ENCODE measurements around the gene THY1.
"Not testable (repeated sequence)": the region's sequence is repeated elsewhere in the genome, so short reads cannot be mapped to it uniquely, and the experiment has no call there.

The THY1 gene

GRCh38 chr11:119461229-119461963 lies 38.4 kb upstream of the THY1 start:
- DNase-seq (ENCODE audit: low read depth): no peak
- TF ChIP-seq CTCF (IDR thresholded peaks at IDR 0.05; ENCODE audit: control insufficient read depth, extremely low read depth, insufficient read depth): no peak
- H3K4me3 ChIP-seq (ENCODE audit: low read depth, low read length): no peak overlapping the region

- TF ChIP-seq CTCF (IDR thresholded peaks at IDR 0.05; ENCODE audit: control insufficient read depth, extremely low read depth, insufficient read depth): no peak
- no peak for DNase-seq (ENCODE audit: low read depth)
- H3K4me3 ChIP-seq (ENCODE audit: low read depth, low read length): no peak overlapping the region
Measured at GRCh38 chr11:119460582-119460981, 37.6 kb upstream of the THY1 start.

GRCh38 chr11:119460097-119460496 lies 37.1 kb upstream of the THY1 start:
- no peak overlapping the region for H3K4me3 ChIP-seq (ENCODE audit: low read depth, low read length)
- TF ChIP-seq CTCF (IDR thresholded peaks at IDR 0.05; ENCODE audit: control insufficient read depth, extremely low read depth, insufficient read depth): no peak
- DNase-seq (ENCODE audit: low read depth): no peak

GRCh38 chr11:119459293-119459976 lies 36.5 kb upstream of the THY1 start:
- no peak for DNase-seq (ENCODE audit: low read depth)
- H3K4me3 ChIP-seq (ENCODE audit: low read depth, low read length): no peak overlapping the region
- no peak for TF ChIP-seq CTCF (IDR thresholded peaks at IDR 0.05; ENCODE audit: control insufficient read depth, extremely low read depth, insufficient read depth)

- DNase-seq (ENCODE audit: low read depth); H3K4me3 ChIP-seq (ENCODE audit: low read depth, low read length): not testable (repeated sequence)
Measured at GRCh38 chr11:119455708-119456107, 32.7 kb upstream of the THY1 start.

- DNase-seq (ENCODE audit: low read depth): not testable (repeated sequence)
Measured at GRCh38 chr11:119455241-119455640, 32.3 kb upstream of the THY1 start.

GRCh38 chr11:119453881-119454280 lies 30.9 kb upstream of the THY1 start:
- TF ChIP-seq CTCF (IDR thresholded peaks at IDR 0.05; ENCODE audit: control insufficient read depth, extremely low read depth, insufficient read depth): no peak
- DNase-seq (ENCODE audit: low read depth): no peak
- no peak overlapping the region for H3K4me3 ChIP-seq (ENCODE audit: low read depth, low read length)

More at GRCh38 chr11:119455241-119455640, 32.3 kb upstream of the THY1 start:
- H3K4me3 ChIP-seq (ENCODE audit: low read depth, low read length): not testable (repeated sequence)

Data from LNCaP clone FGC (cell line).